ENCODE measurements around the gene GTF2H4. TPM values are rescaled to one million over a fixed set of nuclear protein-coding genes. Genes with fewer than 3 reads are reported as not detected.
A peak's percentile ranks its signal among the peaks of the same experiment; 100 is the strongest.

Gene GTF2H4
- total RNA-seq, 2 donors from 2014 or later = 43.5 to 46.9 TPM

GRCh38 chr6:30944051-30944450, 36.0 kb downstream of the GTF2H4 start:
- no peak overlapping the region for H3K4me3 Mint-ChIP-seq
- peaks cover 10% of the 10 kb centered on the region for H3K4me1 Mint-ChIP-seq (ENCODE audit: low read depth)
- H3K36me3 Mint-ChIP-seq (ENCODE audit: insufficient read depth in 2 of 2) = no peaks in the 10 kb centered on the region
- DNase-seq (no peak), ATAC-seq (replicated peaks in 1 of 2) (no peak)
- no peaks in the 10 kb centered on the region for H3K9me3 Mint-ChIP-seq
- no peak overlapping the region for H3K27ac Mint-ChIP-seq
- H3K27me3 Mint-ChIP-seq (ENCODE audit: low read depth) = peaks cover 82% of the 10 kb centered on the region

- H3K4me1 Mint-ChIP-seq (ENCODE audit: low read depth) = peaks cover 10% of the 10 kb centered on the region
- H3K27ac Mint-ChIP-seq = no peak overlapping the region
- peaks cover 0 to 4% of the 10 kb centered on the region in 2 donors for H3K36me3 Mint-ChIP-seq (ENCODE audit: insufficient read depth in 2 of 2)
- no peak overlapping the region for H3K4me3 Mint-ChIP-seq
- peaks cover 94% of the 10 kb centered on the region for H3K27me3 Mint-ChIP-seq (ENCODE audit: low read depth)
- ATAC-seq (replicated peaks in 1 of 2) = no peak
- DNase-seq = no peak
- H3K9me3 Mint-ChIP-seq = peaks cover 6 to 7% of the 10 kb centered on the region in 2 donors
These were observed 37.3 kb downstream of the GTF2H4 start for GRCh38 chr6:30945281-30945680.

GRCh38 chr6:30947231-30947630, 39.2 kb downstream of the GTF2H4 start:
- Mint-ChIP-seq H3K36me3 (ENCODE audit: insufficient read depth in 2 of 2) (peaks cover 2 to 4% of the 10 kb centered on the region in 2 donors), H3K4me3 (no peak overlapping the region), H3K9me3 (peaks cover 9 to 15% of the 10 kb centered on the region in 2 donors), H3K27ac (no peak overlapping the region), H3K27me3 (ENCODE audit: low read depth) (peaks cover 96% of the 10 kb centered on the region), H3K4me1 (ENCODE audit: low read depth) (peaks cover 19% of the 10 kb centered on the region)
- no peak for ATAC-seq (replicated peaks in 1 of 2)
- no peak for DNase-seq

- peaks cover 96% of the 10 kb centered on the region for H3K27me3 Mint-ChIP-seq (ENCODE audit: low read depth)
- peaks cover 2 to 4% of the 10 kb centered on the region in 2 donors for H3K36me3 Mint-ChIP-seq (ENCODE audit: insufficient read depth in 2 of 2)
- H3K9me3 Mint-ChIP-seq = peaks cover 9 to 15% of the 10 kb centered on the region in 2 donors
These were observed 40.8 kb downstream of the GTF2H4 start for GRCh38 chr6:30948811-30949210.

GRCh38 chr6:30951907-30952469, 44.0 kb downstream of the GTF2H4 start:
- DNase-seq = peak; percentile 4 to 20
- Mint-ChIP-seq H3K27me3 (ENCODE audit: low read depth) (peaks cover 76% of the 10 kb centered on the region), H3K4me3 (no peak overlapping the region), H3K4me1 (ENCODE audit: low read depth) (peaks cover 28% of the 10 kb centered on the region), H3K9me3 (peaks cover 9 to 15% of the 10 kb centered on the region in 2 donors), H3K27ac (peak overlapping the region; percentile 36), H3K36me3 (ENCODE audit: insufficient read depth in 2 of 2) (peaks cover 2 to 4% of the 10 kb centered on the region in 2 donors)
- peak; percentile 62 to 64 for ATAC-seq (replicated peaks in 1 of 2)

More at GRCh38 chr6:30948811-30949210, 40.8 kb downstream of the GTF2H4 start:
- Mint-ChIP-seq H3K27ac (no peak overlapping the region), H3K4me3 (no peak overlapping the region), H3K4me1 (ENCODE audit: low read depth) (peaks cover 14% of the 10 kb centered on the region)
- ATAC-seq (replicated peaks in 1 of 2) (no peak), DNase-seq (no peak)

GRCh38 chr6:30954631-30955366, 46.8 kb downstream of the GTF2H4 start:
- ATAC-seq (replicated peaks in 1 of 2) (no peak), DNase-seq (no peak)
- peaks cover 33% of the 10 kb centered on the region for H3K4me1 Mint-ChIP-seq (ENCODE audit: low read depth)
- H3K4me3 Mint-ChIP-seq = peak overlapping the region; percentile 74 to 76
- H3K36me3 Mint-ChIP-seq (ENCODE audit: insufficient read depth in 2 of 2) = peaks cover 2% of the 10 kb centered on the region in 2 donors
- H3K27ac Mint-ChIP-seq = no peak overlapping the region
- H3K27me3 Mint-ChIP-seq (ENCODE audit: low read depth) = peaks cover 59% of the 10 kb centered on the region
- peaks cover 7 to 12% of the 10 kb centered on the region in 2 donors for H3K9me3 Mint-ChIP-seq

- H3K9me3 Mint-ChIP-seq = peaks cover 3 to 6% of the 10 kb centered on the region in 2 donors
- H3K36me3 Mint-ChIP-seq (ENCODE audit: insufficient read depth in 2 of 2) = peaks cover 0 to 2% of the 10 kb centered on the region in 2 donors
- H3K4me3 Mint-ChIP-seq = peak overlapping the region; percentile 74 to 76
- H3K27me3 Mint-ChIP-seq (ENCODE audit: low read depth) = peaks cover 52% of the 10 kb centered on the region
- DNase-seq (peak; percentile 79 to 80), ATAC-seq (replicated peaks in 1 of 2) (peak; percentile 86 to 90)
- peaks cover 33% of the 10 kb centered on the region for H3K4me1 Mint-ChIP-seq (ENCODE audit: low read depth)
- peak overlapping the region; percentile 42 for H3K27ac Mint-ChIP-seq
These were observed 47.5 kb downstream of the GTF2H4 start for GRCh38 chr6:30955367-30956042.

GRCh38 chr6:30957716-30958115, 49.7 kb downstream of the GTF2H4 start:
- H3K27me3 Mint-ChIP-seq (ENCODE audit: low read depth) = peaks cover 45% of the 10 kb centered on the region
- H3K4me1 Mint-ChIP-seq (ENCODE audit: low read depth) = peaks cover 19% of the 10 kb centered on the region
- H3K27ac Mint-ChIP-seq = no peak overlapping the region
- DNase-seq = no peak
- H3K36me3 Mint-ChIP-seq (ENCODE audit: insufficient read depth in 2 of 2) = no peaks in the 10 kb centered on the region
- no peaks in the 10 kb centered on the region for H3K9me3 Mint-ChIP-seq
- no peak for ATAC-seq (replicated peaks in 1 of 2)
- H3K4me3 Mint-ChIP-seq = no peak overlapping the region

- no peak for DNase-seq
- Mint-ChIP-seq H3K36me3 (ENCODE audit: insufficient read depth in 2 of 2) (no peaks in the 10 kb centered on the region), H3K27me3 (ENCODE audit: low read depth) (peaks cover 52% of the 10 kb centered on the region), H3K4me3 (no peak overlapping the region), H3K9me3 (no peaks in the 10 kb centered on the region), H3K27ac (no peak overlapping the region), H3K4me1 (ENCODE audit: low read depth) (peaks cover 31% of the 10 kb centered on the region)
- ATAC-seq (replicated peaks in 1 of 2) = no peak
These were observed 53.1 kb downstream of the GTF2H4 start for GRCh38 chr6:30960907-30961673.

GRCh38 chr6:30962716-30963115, 54.7 kb downstream of the GTF2H4 start:
- Mint-ChIP-seq H3K36me3 (ENCODE audit: insufficient read depth in 2 of 2) (no peaks in the 10 kb centered on the region), H3K9me3 (no peaks in the 10 kb centered on the region), H3K4me3 (no peak overlapping the region), H3K4me1 (ENCODE audit: low read depth) (peaks cover 20% of the 10 kb centered on the region), H3K27ac (no peak overlapping the region), H3K27me3 (ENCODE audit: low read depth) (peaks cover 45% of the 10 kb centered on the region)
- DNase-seq = no peak
- no peak for ATAC-seq (replicated peaks in 1 of 2)

- H3K36me3 Mint-ChIP-seq (ENCODE audit: insufficient read depth in 2 of 2) = no peaks in the 10 kb centered on the region
- ATAC-seq (replicated peaks in 1 of 2) (peak in 1 of 2 donors; percentile 19), DNase-seq (no peak)
- peaks cover 20% of the 10 kb centered on the region for H3K4me1 Mint-ChIP-seq (ENCODE audit: low read depth)
- H3K4me3 Mint-ChIP-seq = no peak overlapping the region
- no peaks in the 10 kb centered on the region for H3K9me3 Mint-ChIP-seq
- H3K27ac Mint-ChIP-seq = no peak overlapping the region
- peaks cover 45% of the 10 kb centered on the region for H3K27me3 Mint-ChIP-seq (ENCODE audit: low read depth)
These were observed 55.6 kb downstream of the GTF2H4 start for GRCh38 chr6:30963641-30964040.
